SH-SY5Y (cell line): ENCODE data around the gene PCED1A.

Source experiments
- GATA2 ChIP-seq: IDR thresholded peaks from 2 replicates; pipeline ENCODE4 v1.6.1; 2011; ENCODE audit warnings: mild to moderate bottlenecking, low read depth, low read length
- GATA3 ChIP-seq: IDR thresholded peaks from 2 replicates; pipeline ENCODE4 v1.6.1; 2011; ENCODE audit warnings: low read depth, mild to moderate bottlenecking, low read length, moderate library complexity

DNA sequence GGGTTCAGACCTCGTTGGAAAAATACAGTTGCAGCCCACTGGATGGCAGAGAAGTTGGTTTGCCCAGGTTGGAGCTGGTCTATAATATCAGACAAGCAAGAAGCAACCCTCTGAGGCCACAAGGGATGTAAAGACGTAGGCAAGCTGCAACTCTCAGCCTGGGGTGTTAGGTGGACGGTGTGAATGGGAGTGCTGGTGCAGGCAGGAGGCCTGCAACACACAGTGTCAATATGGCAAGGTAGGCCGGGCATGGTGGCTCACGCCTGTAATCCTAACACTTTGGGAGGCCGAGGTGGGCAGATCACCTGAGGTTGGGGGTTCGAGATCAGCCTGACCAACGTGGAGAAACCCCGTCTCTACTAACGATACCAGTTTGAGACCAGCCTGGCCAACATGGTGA lies 10.6 kb upstream of the PCED1A start:
- TF ChIP-seq GATA2 = no peak
- no peak for TF ChIP-seq GATA3
